WTC11 (cell line): ENCODE results near the gene TMPRSS12.
"Not testable (repeated sequence)": the region's sequence is repeated elsewhere in the genome, so short reads cannot be mapped to it uniquely, and the experiment has no call there.

ENCODE experiments used
- CTCF ChIP-seq: fragments of 200-600 bp; IDR thresholded peaks from 2 replicates; pipeline ENCODE4 v1.8.0; 2022; ENCODE audit warnings: antibody characterized with exemption
- ERG ChIP-seq: fragments of 250-450 bp; sonication (Bioruptor Pico); IDR thresholded peaks from 2 replicates; pipeline ENCODE4 v1.8.0; 2021; ENCODE audit warnings: mild to moderate bottlenecking
- PRDM15 ChIP-seq: sonication (generic); formaldehyde crosslinking; IDR thresholded peaks from 2 replicates; pipeline ENCODE4 v1.8.0; 2022; ENCODE audit warnings: missing genetic modification reagents
- USF1 ChIP-seq: sonication (generic); formaldehyde crosslinking; IDR thresholded peaks from 2 replicates; pipeline ENCODE4 v1.8.0; 2022; ENCODE audit warnings: mild to moderate bottlenecking, missing genetic modification reagents
- ZNF121 ChIP-seq: sonication (generic); formaldehyde crosslinking; IDR thresholded peaks from 2 replicates; pipeline ENCODE4 v1.8.0; 2023; ENCODE audit warnings: missing genetic modification reagents

- TF ChIP-seq USF1 (CRISPR knock-in tag); ZNF121 (CRISPR knock-in tag); ERG (CRISPR knock-in tag); CTCF; PRDM15 (CRISPR knock-in tag): not testable (repeated sequence)
Measured at GRCh38 chr12:50823724-50824123, 19.0 kb upstream of the TMPRSS12 start.
